ENCODE data around the gene ZFP3. TPM values are rescaled to one million over a fixed set of nuclear protein-coding genes. Genes with fewer than 3 reads are reported as not detected.
A peak's percentile ranks its signal among the peaks of the same experiment; 100 is the strongest.
"Not testable (repeated sequence)": the region's sequence is repeated elsewhere in the genome, so short reads cannot be mapped to it uniquely, and the experiment has no call there.

ZFP3 gene
- total and polyA plus RNA-seq, 2 experiments from 2014 or later = 0.23 to 0.24 TPM

DNA sequence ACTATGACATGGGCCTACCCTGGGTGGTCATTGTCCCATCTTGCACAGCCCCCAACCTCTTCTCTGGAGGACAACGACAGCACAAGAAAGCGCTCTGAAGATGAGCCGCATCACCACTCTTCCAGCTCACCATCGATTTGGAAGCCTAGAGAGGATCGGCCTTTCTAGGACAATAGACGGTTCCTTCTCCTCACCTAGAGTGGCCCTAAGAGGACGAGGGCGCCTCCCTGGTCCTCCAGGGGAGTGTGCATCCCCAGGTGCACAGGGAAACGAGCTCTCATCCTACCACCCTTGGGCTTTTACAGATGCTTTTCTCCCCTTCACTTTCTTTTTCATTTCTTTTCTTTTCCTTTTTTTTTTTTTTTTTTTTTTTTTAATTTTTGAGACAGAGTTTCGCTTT is 22.7 kb upstream of the ZFP3 start:
- no peaks in the 10 kb centered on the region for H3K36me3 ChIP-seq (replicated peaks; ENCODE audit: insufficient read depth, low read depth)
- H3K27me3 ChIP-seq = no peaks in the 10 kb centered on the region
- H3K79me2 ChIP-seq = no peaks in the 10 kb centered on the region
- TF ChIP-seq, protein P1, sequence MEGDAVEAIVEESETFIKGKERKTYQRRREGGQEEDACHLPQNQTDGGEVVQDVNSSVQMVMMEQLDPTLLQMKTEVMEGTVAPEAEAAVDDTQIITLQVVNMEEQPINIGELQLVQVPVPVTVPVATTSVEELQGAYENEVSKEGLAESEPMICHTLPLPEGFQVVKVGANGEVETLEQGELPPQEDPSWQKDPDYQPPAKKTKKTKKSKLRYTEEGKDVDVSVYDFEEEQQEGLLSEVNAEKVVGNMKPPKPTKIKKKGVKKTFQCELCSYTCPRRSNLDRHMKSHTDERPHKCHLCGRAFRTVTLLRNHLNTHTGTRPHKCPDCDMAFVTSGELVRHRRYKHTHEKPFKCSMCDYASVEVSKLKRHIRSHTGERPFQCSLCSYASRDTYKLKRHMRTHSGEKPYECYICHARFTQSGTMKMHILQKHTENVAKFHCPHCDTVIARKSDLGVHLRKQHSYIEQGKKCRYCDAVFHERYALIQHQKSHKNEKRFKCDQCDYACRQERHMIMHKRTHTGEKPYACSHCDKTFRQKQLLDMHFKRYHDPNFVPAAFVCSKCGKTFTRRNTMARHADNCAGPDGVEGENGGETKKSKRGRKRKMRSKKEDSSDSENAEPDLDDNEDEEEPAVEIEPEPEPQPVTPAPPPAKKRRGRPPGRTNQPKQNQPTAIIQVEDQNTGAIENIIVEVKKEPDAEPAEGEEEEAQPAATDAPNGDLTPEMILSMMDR (IDR thresholded peaks at IDR 0.05; ENCODE audit: poor library complexity) = no peak
- no peaks in the 10 kb centered on the region for H3K4me1 ChIP-seq (ENCODE audit: insufficient read depth)
- no peaks in the 10 kb centered on the region for H3K9me3 ChIP-seq (ENCODE audit: low read depth)
- no peak overlapping the region for H2AFZ ChIP-seq
- H3K27ac ChIP-seq = no peak overlapping the region
- no peaks in the 10 kb centered on the region for H3K9me2 ChIP-seq (replicated peaks; ENCODE audit: insufficient read depth)
- 92% methylated on average over 9 of the region's 10 CpGs for WGBS (ENCODE audit: low lambda C conversion rate, missing lambda C conversion rate)
- no peak overlapping the region for H3K4me2 ChIP-seq
- H4K20me1 ChIP-seq (ENCODE audit: insufficient read depth, poor library complexity, severe bottlenecking) = no peaks in the 10 kb centered on the region
- no peak for DNase-seq (ENCODE audit: low spot score)
- H3K4me3 ChIP-seq = no peak overlapping the region

DNA sequence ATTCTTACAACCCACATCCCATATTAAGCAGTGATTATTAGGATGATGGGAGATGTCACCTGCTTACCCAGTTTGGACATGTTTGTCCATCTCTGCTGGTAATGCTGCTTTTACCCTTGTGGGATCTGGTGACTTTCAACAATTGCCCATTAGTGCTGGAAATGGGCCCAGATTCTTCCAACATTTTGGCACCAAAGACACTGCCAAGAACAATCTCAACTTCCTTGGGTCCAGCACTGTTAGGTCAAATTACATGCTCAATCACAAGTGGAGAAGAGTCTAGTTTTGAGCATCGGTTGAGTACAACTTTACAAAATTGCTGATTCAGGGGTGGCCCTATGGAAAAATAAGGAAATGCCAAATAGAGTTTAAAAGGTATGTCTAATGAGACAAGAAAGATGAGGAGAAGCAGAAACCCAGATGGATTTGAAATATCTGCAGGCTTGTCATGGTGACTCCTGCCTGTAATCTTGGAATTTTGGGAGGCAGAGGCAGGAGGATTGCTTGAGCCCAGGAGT is 13.0 kb upstream of the ZFP3 start:
- Histone ChIP-seq H3K79me2 (no peaks in the 10 kb centered on the region), H3K4me1 (ENCODE audit: insufficient read depth) (no peaks in the 10 kb centered on the region), H3K27ac (no peak overlapping the region), H3K36me3 (replicated peaks; ENCODE audit: insufficient read depth, low read depth) (no peaks in the 10 kb centered on the region), H4K20me1 (ENCODE audit: insufficient read depth, poor library complexity, severe bottlenecking) (no peaks in the 10 kb centered on the region), H3K4me2 (no peak overlapping the region), H3K9me3 (ENCODE audit: low read depth) (no peaks in the 10 kb centered on the region), H3K4me3 (no peak overlapping the region), H2AFZ (no peak overlapping the region), H3K27me3 (no peaks in the 10 kb centered on the region), H3K9me2 (replicated peaks; ENCODE audit: insufficient read depth) (no peaks in the 10 kb centered on the region)
- TF ChIP-seq EZH2 (IDR thresholded peaks at IDR 0.05; ENCODE audit: borderline replicate concordance) (no peak), EZH2phosphoT487 (IDR thresholded peaks at IDR 0.05; ENCODE audit: low read depth, severe bottlenecking, unreplicated experiment) (no peak)
- TF ChIP-seq, protein P1 (IDR thresholded peaks at IDR 0.05; ENCODE audit: poor library complexity) = no peak
- WGBS (ENCODE audit: low lambda C conversion rate, missing lambda C conversion rate) = 76% methylated on average over 1 of the region's 1 CpG
- DNase-seq (ENCODE audit: low spot score) = no peak

DNA sequence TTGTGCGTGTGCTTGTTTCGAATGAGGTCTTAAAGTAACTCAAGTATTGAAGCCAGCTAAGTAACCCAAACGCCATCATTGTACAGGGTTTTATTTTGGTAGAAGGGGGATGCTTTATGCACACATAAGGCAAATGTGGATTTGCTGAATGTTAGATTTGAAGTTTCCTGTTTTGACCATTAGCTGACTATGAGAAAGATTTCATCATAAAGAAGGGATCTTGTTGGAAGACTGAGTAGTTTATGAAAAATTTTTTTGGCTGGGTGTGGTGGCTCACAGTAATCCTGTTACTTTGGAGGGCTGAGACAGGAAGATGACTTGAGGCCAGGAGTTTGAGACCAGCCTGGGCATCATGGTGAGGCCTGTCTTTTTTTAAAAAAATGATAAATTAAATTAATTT is 10.0 kb upstream of the ZFP3 start:
- Histone ChIP-seq H3K27ac (no peak overlapping the region), H3K27me3 (no peaks in the 10 kb centered on the region), H3K36me3 (replicated peaks; ENCODE audit: insufficient read depth, low read depth) (no peaks in the 10 kb centered on the region), H3K4me3 (no peak overlapping the region), H3K79me2 (no peaks in the 10 kb centered on the region), H3K4me2 (no peak overlapping the region), H4K20me1 (ENCODE audit: insufficient read depth, poor library complexity, severe bottlenecking) (no peaks in the 10 kb centered on the region), H3K9me3 (ENCODE audit: low read depth) (no peaks in the 10 kb centered on the region), H3K9me2 (replicated peaks; ENCODE audit: insufficient read depth) (no peaks in the 10 kb centered on the region), H2AFZ (no peak overlapping the region), H3K4me1 (ENCODE audit: insufficient read depth) (no peaks in the 10 kb centered on the region)
- DNase-seq (ENCODE audit: low spot score) = no peak
- TF ChIP-seq EZH2phosphoT487 (IDR thresholded peaks at IDR 0.05; ENCODE audit: low read depth, severe bottlenecking, unreplicated experiment) = no peak
- TF ChIP-seq, protein P1 (IDR thresholded peaks at IDR 0.05; ENCODE audit: poor library complexity) = no peak
- TF ChIP-seq EZH2 (IDR thresholded peaks at IDR 0.05; ENCODE audit: borderline replicate concordance) = no peak
- WGBS (ENCODE audit: low lambda C conversion rate, missing lambda C conversion rate) = 96% methylated on average over 3 of the region's 3 CpGs

DNA sequence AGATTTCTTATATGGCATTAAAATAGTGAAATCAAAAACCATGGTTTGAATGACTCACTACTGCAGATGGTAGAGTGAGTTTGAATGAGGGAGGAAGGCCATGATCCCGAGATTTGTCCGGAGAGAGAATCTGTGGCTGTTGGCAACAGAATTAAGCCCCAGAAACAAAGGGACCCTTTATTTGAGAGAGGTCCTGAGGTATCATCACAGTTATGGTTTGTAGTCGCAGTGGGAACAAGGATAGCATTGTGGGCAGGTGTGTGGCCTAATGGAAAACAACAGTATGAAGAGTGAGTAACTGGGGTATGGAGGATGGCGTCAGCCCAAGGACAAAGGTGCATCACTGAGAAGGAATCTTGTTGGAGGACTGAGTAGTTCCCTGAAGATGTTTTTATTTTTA is 8.5 kb upstream of the ZFP3 start:
- Histone ChIP-seq H3K9me3 (ENCODE audit: low read depth) (no peaks in the 10 kb centered on the region), H3K9me2 (replicated peaks; ENCODE audit: insufficient read depth) (no peaks in the 10 kb centered on the region), H3K36me3 (replicated peaks; ENCODE audit: insufficient read depth, low read depth) (no peaks in the 10 kb centered on the region), H3K4me1 (ENCODE audit: insufficient read depth) (no peaks in the 10 kb centered on the region), H4K20me1 (ENCODE audit: insufficient read depth, poor library complexity, severe bottlenecking) (no peaks in the 10 kb centered on the region), H3K4me2 (no peak overlapping the region), H2AFZ (no peak overlapping the region), H3K27me3 (no peaks in the 10 kb centered on the region), H3K4me3 (no peak overlapping the region), H3K79me2 (no peaks in the 10 kb centered on the region), H3K27ac (no peak overlapping the region)
- TF ChIP-seq, protein P1 (IDR thresholded peaks at IDR 0.05; ENCODE audit: poor library complexity) = no peak
- TF ChIP-seq EZH2phosphoT487 (IDR thresholded peaks at IDR 0.05; ENCODE audit: low read depth, severe bottlenecking, unreplicated experiment) (no peak), EZH2 (IDR thresholded peaks at IDR 0.05; ENCODE audit: borderline replicate concordance) (no peak)
- DNase-seq (ENCODE audit: low spot score) = no peak
- WGBS (ENCODE audit: low lambda C conversion rate, missing lambda C conversion rate) = 95% methylated on average over 4 of the region's 4 CpGs

DNA sequence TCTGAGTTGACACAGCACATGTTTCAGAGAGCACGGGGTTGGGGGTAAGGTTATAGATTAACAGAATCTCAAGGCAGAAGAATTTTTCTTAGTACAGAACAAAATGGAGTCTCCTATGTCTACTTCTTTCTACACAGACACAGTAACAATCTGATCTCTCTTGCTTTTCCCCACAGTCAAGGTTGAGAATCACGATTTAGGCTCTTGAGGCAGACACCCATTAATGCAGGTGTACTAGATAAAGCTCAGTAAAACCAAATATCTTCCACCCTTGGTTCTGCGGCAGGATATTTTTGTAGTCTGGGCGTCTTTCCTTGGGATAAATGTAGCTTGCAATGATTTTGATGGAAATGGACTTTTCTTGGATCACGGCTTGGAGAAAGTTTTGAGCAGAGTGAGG is 2.8 kb upstream of the ZFP3 start:
- not testable (repeated sequence) for H3K4me1 ChIP-seq (ENCODE audit: insufficient read depth); H4K20me1 ChIP-seq (ENCODE audit: insufficient read depth, poor library complexity, severe bottlenecking); H3K27me3 ChIP-seq; H3K79me2 ChIP-seq; H3K4me3 ChIP-seq; H3K9me3 ChIP-seq (ENCODE audit: low read depth); H3K4me2 ChIP-seq; DNase-seq (ENCODE audit: low spot score); H3K9me2 ChIP-seq (replicated peaks; ENCODE audit: insufficient read depth); H3K36me3 ChIP-seq (replicated peaks; ENCODE audit: insufficient read depth, low read depth)
- peak overlapping the region; percentile 17 for H2AFZ ChIP-seq
- H3K27ac ChIP-seq = peak overlapping the region; percentile 82
- WGBS (ENCODE audit: low lambda C conversion rate, missing lambda C conversion rate) = 89% methylated on average over 4 of the region's 5 CpGs

All from hepatocyte (in vitro differentiated cells).